Stimulated activated naive CD8-positive, alpha-beta T cell treated with anti-CD3 and anti-CD28 coated beads, Interleukin-15, Interleukin-2, amounts not matched to agents 100 ng/mL and 50 ng/mL, for 24 hours (primary cell): ENCODE data around the gene PGAM1.
"Not testable (repeated sequence)": the region's sequence is repeated elsewhere in the genome, so short reads cannot be mapped to it uniquely, and the experiment has no call there.

Experiments used
- H3K27ac Mint-ChIP-seq: one replicate; pipeline ENCODE4 v1.8.0; 2021; ENCODE audit warnings: mild to moderate bottlenecking, mixed read lengths
- H3K27me3 Mint-ChIP-seq: one replicate; pipeline ENCODE4 v1.8.0; 2021; ENCODE audit warnings: mixed read lengths
- H3K36me3 Mint-ChIP-seq: one replicate; pipeline ENCODE4 v1.8.0; 2021; ENCODE audit warnings: low read depth, mixed read lengths
- H3K4me1 Mint-ChIP-seq: one replicate; pipeline ENCODE4 v1.8.0; 2021; ENCODE audit warnings: low read depth, mixed read lengths
- H3K4me3 Mint-ChIP-seq: one replicate; pipeline ENCODE4 v1.8.0; 2021; ENCODE audit warnings: mild to moderate bottlenecking, mixed read lengths
- H3K9me3 Mint-ChIP-seq: one replicate; pipeline ENCODE4 v1.8.0; 2021; ENCODE audit warnings: mixed read lengths

Gene PGAM1

DNA sequence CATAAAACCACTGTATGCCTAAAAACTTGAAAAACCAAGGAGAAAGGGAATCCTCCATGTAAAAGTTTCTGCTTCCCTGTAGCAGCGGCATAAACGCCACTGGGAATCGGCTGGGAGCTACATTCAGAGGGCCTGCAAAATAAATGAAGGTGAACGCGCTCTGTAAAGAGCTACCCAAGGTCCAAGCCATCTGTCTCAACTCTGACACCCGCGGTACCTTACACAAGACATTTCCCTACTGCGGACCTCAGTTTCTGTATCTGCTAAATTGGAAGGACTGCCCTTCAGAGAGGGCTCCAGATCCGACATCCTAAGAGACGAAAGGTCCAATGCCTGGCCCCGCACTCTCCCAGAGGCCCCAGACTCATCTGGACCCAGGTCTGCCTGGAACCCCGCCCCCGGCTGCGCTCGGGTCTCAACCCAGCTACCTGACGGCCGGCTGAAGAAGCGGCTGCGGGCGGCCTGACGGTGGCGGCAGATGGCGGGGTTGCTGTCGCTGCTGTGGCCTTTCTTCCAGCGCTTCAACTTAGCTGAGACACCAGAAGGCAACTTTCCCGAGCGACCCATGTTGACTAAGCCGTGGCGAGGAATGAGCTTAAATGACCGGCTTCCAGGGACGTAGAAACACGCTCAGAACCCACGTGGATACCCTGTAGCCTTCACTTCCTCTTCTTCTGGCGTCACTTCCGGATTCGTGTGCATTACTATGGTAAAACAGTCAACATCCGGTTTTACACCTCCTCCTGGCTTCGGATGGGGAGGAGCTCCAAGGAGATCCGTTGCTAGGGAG, 25.1 kb upstream of the PGAM1 start, which contains the start of gene RRP12:
Gene RRP12 (minus strand): TSS at position 676 of the 790 bp plus-strand sequence. CDS start 109 bp downstream, at position 567.
- Mint-ChIP-seq H3K36me3 (peaks cover 18% of the 10 kb centered on the region), H3K27ac (peak within 1 kb of the TSS; percentile 90), H3K4me1 (peaks cover 15% of the 10 kb centered on the region), H3K27me3 (no peaks in the 10 kb centered on the region), H3K4me3 (peak within 1 kb of the TSS; percentile 94), H3K9me3 (no peaks in the 10 kb centered on the region)

DNA sequence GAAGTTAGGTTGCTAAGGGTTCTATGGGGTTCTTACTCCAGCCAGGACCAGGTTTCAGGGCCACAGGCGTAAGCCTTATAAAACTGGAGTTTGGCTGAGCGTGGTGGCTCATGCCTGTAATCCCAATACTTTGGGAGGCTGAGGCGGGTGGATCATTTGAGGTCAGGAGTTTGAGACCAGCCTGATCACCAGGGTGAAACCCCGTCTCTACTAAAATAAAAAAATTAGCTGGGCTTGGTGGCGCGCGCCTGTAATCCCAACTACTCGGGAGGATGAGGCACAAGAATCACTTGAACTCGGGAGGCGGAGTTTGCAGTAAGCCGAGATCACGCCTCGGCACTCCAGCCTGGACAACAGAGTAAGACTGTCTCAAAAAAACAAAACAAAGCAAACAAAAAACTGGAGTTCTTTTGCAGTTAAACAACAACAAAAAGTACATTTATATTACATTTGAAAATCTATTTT, 24.5 kb upstream of the PGAM1 start:
- peak overlapping the region; percentile 94 for H3K4me3 Mint-ChIP-seq
- no peaks in the 10 kb centered on the region for H3K27me3 Mint-ChIP-seq
- H3K4me1 Mint-ChIP-seq = peaks cover 18% of the 10 kb centered on the region
- peaks cover 11% of the 10 kb centered on the region for H3K36me3 Mint-ChIP-seq
- H3K9me3 Mint-ChIP-seq = no peaks in the 10 kb centered on the region
- H3K27ac Mint-ChIP-seq = peak overlapping the region; percentile 90

DNA sequence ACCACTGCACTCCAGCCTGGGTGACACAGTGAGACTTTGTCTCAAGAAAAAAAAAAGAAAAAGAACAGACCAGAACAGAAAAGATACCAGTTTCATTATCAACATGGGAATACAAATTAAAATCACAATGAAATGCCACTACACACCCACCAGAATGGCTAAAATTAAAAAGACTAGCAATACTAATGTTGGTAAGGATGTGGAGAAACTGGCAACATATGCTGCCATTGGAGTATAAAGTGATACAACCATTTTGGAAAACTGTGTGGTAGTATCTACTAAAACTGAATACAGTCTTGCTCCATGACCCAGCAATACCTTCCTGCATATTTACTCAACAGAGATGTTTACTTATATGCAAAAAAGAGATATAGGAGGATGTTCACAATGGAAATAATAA, 21.9 kb upstream of the PGAM1 start:
- Mint-ChIP-seq H3K27me3 (no peaks in the 10 kb centered on the region), H3K27ac (no peak overlapping the region), H3K4me1 (peaks cover 28% of the 10 kb centered on the region), H3K9me3 (no peaks in the 10 kb centered on the region), H3K4me3 (no peak overlapping the region), H3K36me3 (peaks cover 6% of the 10 kb centered on the region)

DNA sequence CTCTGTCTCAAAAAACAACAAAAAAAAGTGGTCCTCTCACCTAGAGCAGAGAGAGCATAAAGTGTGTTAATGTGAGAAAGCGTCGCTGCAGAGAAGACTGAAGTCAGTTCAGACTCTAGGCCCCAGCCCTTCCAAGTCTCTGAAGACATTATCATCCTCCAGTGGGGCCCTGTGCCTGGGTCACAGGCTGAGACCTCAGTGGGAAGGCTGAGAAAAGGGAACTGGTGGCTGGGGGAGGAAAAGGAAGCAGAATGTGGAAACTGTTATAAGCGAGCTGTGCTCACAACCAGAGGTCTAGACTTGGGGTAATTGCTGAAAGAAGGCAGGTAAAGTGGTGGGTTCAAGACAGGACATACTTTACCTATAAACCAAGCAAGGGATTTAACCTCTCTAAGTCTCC, 19.9 kb upstream of the PGAM1 start:
- no peaks in the 10 kb centered on the region for H3K9me3 Mint-ChIP-seq
- H3K27me3 Mint-ChIP-seq = no peaks in the 10 kb centered on the region
- H3K4me1 Mint-ChIP-seq = peaks cover 19% of the 10 kb centered on the region
- H3K4me3 Mint-ChIP-seq = no peak overlapping the region
- H3K27ac Mint-ChIP-seq = no peak overlapping the region
- no peaks in the 10 kb centered on the region for H3K36me3 Mint-ChIP-seq

DNA sequence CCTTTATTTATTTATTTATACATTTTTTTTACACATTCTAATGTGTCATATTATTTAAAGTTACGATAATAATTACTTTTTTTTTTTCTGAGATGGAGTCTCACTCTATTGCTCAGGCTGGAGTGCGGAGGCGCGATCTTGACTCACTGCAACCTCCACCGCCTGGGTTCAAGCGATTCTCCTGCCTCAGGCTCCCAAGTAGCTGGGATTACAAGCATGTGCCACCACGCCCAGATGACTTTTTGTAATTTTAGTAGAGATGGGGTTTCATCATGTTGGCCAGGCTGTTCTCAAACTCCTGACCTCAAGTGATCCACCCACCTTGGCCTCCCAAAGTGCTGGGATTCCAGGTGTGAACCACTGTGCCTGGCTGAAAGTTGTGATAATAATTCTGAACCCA, 19.5 kb upstream of the PGAM1 start:
- H3K4me3 Mint-ChIP-seq, H3K27ac Mint-ChIP-seq, H3K36me3 Mint-ChIP-seq, H3K9me3 Mint-ChIP-seq, H3K27me3 Mint-ChIP-seq: not testable (repeated sequence)
- H3K4me1 Mint-ChIP-seq = peaks cover 15% of the 10 kb centered on the region

DNA sequence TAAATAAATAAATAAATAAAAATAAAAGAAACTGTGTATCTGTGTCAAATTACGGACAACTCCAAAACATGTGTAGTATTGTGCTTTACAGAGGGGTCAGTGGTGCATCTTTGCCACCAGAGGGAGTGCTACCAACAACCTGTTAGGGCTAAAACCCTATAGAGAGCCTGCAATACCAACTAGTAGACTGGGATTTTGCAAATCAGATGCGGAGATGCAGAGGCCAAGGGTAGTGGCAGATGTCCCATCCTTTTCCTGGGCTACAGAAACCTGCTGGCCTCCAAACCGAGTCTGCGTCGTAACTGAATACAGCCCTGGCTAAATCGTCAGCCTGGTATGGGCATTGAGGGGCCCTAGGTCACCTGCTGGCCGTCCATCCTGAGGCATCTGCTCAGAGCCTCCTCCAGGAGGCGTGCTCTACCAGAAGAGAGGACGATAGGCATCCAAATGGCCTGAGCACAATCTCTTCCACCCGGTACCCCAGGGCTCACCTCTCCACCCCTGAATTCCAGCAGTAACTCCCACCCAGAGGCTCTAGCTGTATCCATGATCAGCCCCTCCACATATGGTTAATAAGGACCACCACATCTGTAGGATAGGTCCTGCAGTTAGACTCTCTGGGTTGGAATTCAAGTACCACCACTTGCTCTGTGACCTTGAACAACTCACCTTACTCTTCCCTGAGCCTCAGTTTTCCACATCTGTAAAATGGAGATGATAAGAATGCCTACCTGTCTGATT, 18.6 kb upstream of the PGAM1 start:
- Mint-ChIP-seq H3K27ac (peak overlapping the region; percentile 58), H3K4me3 (no peak overlapping the region)

DNA sequence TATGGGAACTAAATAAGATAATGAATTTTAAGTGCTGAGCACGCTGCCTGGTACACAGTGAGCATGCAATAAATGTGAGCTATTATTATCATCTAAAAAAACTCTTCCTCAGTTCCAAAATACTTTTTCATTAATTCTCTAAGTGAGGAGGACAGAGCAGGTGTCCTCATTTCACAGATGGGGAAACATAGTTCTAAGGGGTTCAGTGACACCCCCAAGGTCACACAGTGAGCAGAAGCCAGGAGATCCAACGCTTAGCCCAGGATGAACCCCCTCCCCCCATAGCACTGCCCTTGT, 18.1 kb upstream of the PGAM1 start:
- peaks cover 23% of the 10 kb centered on the region for H3K4me1 Mint-ChIP-seq
- no peaks in the 10 kb centered on the region for H3K36me3 Mint-ChIP-seq
- no peaks in the 10 kb centered on the region for H3K27me3 Mint-ChIP-seq
- no peaks in the 10 kb centered on the region for H3K9me3 Mint-ChIP-seq
- no peak overlapping the region for H3K4me3 Mint-ChIP-seq
- peak overlapping the region; percentile 58 for H3K27ac Mint-ChIP-seq

More for the DNA sequence above, 18.6 kb upstream of the PGAM1 start:
- Mint-ChIP-seq H3K27me3 (no peaks in the 10 kb centered on the region), H3K4me1 (peaks cover 17% of the 10 kb centered on the region), H3K36me3 (no peaks in the 10 kb centered on the region), H3K9me3 (no peaks in the 10 kb centered on the region)

DNA sequence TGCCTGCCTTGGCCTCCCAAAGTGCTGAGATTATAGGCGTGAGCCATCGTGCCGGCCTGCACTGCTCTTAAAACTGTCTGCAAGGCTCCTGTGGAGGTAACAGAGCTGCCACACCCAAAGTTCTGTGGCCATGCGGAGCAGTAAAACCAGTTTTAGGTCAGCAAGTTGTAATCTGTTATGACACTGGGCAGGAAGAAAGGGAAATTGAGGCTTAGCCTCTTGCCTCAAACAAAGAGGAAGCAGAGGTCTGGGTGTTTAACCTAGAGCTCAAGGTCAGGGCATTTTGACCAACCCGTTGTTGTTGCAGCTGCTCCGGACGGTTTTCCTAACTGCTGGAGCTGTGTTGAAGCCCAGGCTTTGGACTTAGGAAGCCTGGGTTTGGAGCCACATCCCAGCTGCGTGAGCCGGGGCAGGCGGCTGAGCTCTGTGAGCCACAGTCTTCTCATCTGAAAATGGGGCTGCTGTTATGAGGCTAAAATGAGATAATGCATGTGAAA, 17.4 kb upstream of the PGAM1 start:
- Mint-ChIP-seq H3K27me3 (no peaks in the 10 kb centered on the region), H3K4me3 (no peak overlapping the region), H3K36me3 (no peaks in the 10 kb centered on the region), H3K27ac (no peak overlapping the region), H3K9me3 (no peaks in the 10 kb centered on the region), H3K4me1 (peaks cover 28% of the 10 kb centered on the region)

DNA sequence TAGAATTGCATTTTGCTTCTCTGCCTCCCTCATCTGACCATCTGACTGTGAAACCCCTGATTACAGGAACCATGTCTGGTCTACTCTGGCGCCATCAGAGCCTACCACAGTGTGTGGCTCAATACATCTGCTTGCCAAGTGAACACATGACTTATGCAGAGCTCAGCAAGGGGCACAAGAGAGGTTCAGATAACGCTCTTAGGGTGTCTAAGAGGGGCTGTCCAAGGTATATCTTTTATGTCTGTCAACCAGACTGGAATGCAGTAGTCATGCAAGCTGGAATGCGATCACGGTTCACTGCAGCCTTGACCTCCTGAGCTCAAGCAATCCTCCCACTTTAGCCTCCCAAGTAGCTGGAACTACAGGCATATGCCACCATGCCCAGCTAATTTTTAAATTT, 14.6 kb upstream of the PGAM1 start:
- no peaks in the 10 kb centered on the region for H3K36me3 Mint-ChIP-seq
- H3K27ac Mint-ChIP-seq = no peak overlapping the region
- peaks cover 4% of the 10 kb centered on the region for H3K27me3 Mint-ChIP-seq
- H3K4me1 Mint-ChIP-seq = peaks cover 52% of the 10 kb centered on the region
- no peak overlapping the region for H3K4me3 Mint-ChIP-seq
- no peaks in the 10 kb centered on the region for H3K9me3 Mint-ChIP-seq

DNA sequence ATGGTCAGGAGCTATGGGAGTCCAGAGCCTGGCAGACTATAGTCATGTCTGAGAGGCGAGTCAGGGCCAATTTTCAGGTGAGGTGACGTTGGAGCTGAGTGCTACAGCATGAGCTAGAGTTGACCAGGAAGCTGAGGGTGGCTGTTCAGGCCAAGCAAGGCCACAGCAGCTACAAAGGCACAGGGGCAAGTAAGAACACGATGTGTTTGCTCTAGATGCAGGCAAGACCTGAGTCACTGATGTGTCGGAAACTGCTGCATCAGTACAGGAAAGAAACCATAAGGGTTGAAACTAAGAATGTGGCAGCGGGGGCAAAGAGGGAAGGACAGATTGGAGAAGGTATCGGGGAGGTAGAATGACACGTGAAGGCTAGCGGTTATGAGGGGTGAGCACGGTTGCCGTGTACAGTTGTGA, 13.1 kb upstream of the PGAM1 start:
- H3K4me1 Mint-ChIP-seq = peaks cover 59% of the 10 kb centered on the region

DNA sequence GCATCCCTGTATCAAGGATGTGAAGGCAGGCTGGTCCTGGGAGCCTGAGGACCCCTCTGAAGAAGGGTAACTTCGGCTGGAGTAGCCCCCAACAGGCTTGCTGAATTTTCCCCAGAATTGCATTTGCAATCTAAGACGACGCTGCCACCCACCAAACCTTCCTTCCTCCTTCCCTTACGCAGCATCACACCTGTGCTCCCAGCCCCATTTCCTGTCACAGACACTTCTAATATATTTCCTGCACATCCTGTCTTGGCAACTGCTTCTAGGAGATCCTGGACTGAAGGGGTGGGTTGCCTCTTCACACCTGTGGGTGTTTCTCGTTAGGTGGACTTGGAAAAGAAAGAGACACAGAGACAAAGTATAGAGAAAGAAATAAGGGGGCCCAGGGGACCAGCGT, 9.4 kb upstream of the PGAM1 start:
- Mint-ChIP-seq H3K4me1 (peaks cover 89% of the 10 kb centered on the region), H3K27me3 (peaks cover 4% of the 10 kb centered on the region), H3K27ac (peak overlapping the region; percentile 79), H3K4me3 (no peak overlapping the region), H3K36me3 (peaks cover 11% of the 10 kb centered on the region), H3K9me3 (no peaks in the 10 kb centered on the region)

More for the DNA sequence above, 13.1 kb upstream of the PGAM1 start:
- no peaks in the 10 kb centered on the region for H3K36me3 Mint-ChIP-seq
- H3K27ac Mint-ChIP-seq = peak overlapping the region; percentile 91
- peaks cover 4% of the 10 kb centered on the region for H3K27me3 Mint-ChIP-seq
- peak overlapping the region; percentile 66 for H3K4me3 Mint-ChIP-seq
- no peaks in the 10 kb centered on the region for H3K9me3 Mint-ChIP-seq

DNA sequence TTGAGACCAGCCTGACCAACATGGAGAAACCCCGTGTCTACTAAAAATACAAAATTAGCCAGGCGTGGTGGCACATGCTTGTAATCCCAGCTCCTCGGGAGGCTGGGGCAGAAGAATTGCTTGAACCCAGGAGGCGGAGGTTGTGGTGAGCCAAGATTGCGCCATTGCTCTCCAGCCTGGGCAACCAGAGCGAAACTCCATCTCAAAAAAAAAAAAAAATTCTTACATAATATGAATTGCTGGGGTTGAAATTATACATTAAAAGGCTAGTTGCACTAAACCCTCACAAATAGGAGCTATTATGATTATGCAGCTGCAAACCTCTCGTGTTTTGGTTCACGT, 2.3 kb upstream of the PGAM1 start:
- H3K4me3 Mint-ChIP-seq = peak overlapping the region; percentile 96
- not testable (repeated sequence) for H3K27me3 Mint-ChIP-seq, H3K9me3 Mint-ChIP-seq
- peak overlapping the region; percentile 100 for H3K27ac Mint-ChIP-seq
- H3K4me1 Mint-ChIP-seq = peaks cover 69% of the 10 kb centered on the region
- H3K36me3 Mint-ChIP-seq = peaks cover 41% of the 10 kb centered on the region

DNA sequence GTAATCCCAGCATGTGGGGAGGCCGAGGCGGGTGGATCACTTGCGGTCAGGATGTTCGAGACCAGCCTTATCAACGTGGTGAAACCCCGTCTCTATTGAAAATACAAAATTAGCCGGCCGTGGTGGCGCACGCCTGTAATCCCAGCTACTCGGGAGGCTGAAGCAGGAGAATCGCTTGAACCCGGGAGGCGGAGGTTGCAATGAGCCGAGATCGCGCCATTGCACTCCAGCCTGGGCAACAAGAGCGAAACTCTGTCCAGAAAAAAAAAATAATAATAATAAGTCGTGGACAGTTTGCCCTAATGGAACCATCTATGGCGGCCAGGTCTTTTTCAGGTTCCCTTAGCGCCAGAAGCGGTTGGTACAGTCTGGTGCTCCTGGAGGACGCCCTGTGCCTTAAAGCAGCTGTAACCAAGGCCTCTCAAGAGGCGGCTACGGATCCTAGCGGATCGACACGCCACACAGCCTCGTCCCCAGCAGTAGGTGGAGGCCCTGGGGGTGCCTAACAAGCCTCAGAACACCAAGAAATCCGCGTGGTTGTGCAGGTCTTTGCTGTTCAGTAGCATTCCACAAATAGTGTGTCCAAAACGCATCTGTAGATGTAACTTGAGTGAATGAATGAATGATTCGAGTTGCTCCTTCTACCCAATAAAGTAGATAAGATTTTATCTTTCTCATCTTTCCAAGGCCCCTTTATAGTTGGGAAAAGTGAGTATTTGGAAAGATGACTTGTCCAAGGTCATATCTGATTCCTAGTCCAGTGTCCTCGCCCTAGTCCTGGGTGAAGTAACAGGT, 982 bp downstream of the PGAM1 start:
- H3K27ac Mint-ChIP-seq = peak overlapping the region; percentile 99
- H3K4me3 Mint-ChIP-seq = peak overlapping the region; percentile 96
- H3K36me3 Mint-ChIP-seq = peaks cover 61% of the 10 kb centered on the region
- H3K27me3 Mint-ChIP-seq = no peaks in the 10 kb centered on the region
- H3K9me3 Mint-ChIP-seq = no peaks in the 10 kb centered on the region
- peaks cover 61% of the 10 kb centered on the region for H3K4me1 Mint-ChIP-seq

DNA sequence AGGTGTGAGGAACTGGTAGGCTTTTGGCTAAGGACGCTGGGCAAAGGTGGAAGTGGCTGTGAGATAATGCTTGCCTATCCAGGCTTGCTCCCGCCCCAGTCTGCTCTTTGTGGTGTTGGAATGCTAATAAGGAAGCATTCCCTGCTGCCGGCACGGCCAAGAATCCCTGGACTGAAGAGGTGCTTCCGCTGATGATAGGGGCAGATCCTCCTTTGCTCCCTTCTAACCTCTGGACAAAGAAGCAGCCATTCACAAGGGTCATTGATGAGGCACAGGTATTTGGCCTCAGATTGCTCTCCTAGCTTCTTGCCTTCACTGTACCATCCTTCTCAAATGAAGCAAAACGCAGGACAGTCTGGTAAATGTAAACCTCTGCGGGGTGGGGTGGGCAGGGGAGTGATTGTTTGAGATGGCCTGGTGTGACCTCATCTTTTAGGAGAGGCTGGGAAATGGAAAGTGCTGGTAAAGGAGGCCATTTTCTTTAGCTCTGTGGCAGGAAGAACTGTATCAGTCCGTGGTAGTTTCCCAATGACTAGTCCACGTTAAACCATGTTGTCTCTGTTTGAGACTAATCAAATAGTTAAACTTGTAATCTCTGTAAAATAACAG, 1.7 kb downstream of the PGAM1 start:
- Mint-ChIP-seq H3K36me3 (peaks cover 64% of the 10 kb centered on the region), H3K4me1 (peaks cover 60% of the 10 kb centered on the region), H3K27ac (peak overlapping the region; percentile 99), H3K9me3 (no peaks in the 10 kb centered on the region), H3K4me3 (peak overlapping the region; percentile 96), H3K27me3 (no peaks in the 10 kb centered on the region)
